Measurements from ENCODE around the gene ADAM11.

DNA sequence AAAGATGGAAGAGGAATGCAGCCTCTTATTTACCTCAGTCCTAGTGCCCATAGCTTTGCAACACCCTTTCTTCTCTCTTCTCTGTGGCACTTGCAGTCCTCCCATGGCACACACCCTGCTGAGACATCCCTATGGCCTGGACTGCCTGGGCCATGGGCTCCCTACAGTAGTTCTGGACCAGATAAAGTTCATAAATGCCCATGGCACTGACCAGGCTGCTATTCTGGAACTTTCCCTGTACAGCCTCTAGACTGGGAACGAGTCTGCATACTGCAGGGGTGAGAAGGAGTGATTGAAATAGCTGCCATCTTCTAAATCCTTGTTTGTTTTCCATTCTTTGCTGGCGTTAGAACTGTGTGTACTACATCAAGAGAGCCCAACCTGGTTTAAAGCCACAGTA, 24.5 kb upstream of the ADAM11 start:
- TF ChIP-seq, protein P1, sequence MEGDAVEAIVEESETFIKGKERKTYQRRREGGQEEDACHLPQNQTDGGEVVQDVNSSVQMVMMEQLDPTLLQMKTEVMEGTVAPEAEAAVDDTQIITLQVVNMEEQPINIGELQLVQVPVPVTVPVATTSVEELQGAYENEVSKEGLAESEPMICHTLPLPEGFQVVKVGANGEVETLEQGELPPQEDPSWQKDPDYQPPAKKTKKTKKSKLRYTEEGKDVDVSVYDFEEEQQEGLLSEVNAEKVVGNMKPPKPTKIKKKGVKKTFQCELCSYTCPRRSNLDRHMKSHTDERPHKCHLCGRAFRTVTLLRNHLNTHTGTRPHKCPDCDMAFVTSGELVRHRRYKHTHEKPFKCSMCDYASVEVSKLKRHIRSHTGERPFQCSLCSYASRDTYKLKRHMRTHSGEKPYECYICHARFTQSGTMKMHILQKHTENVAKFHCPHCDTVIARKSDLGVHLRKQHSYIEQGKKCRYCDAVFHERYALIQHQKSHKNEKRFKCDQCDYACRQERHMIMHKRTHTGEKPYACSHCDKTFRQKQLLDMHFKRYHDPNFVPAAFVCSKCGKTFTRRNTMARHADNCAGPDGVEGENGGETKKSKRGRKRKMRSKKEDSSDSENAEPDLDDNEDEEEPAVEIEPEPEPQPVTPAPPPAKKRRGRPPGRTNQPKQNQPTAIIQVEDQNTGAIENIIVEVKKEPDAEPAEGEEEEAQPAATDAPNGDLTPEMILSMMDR (IDR thresholded peaks at IDR 0.05), result no peak
- TF ChIP-seq POLR2A (IDR thresholded peaks at IDR 0.05), result no peak

Measured in Peyer's patch (tissue), 4 donors.